HL-60 (cell line): ENCODE results near the gene PARVA.

Source experiments
- DNase-seq, 2 experiments: peaks; one replicate each; pipeline ENCODE4 v3.0.0-alpha.2; 2010 to 2020; ENCODE audit warnings: low read depth in 1 of 2, low spot score in 1 of 2
- H3K27ac ChIP-seq: fragments of 250-450 bp; sonication (Bioruptor Pico); replicated peaks from 2 replicates; pipeline ENCODE4 v1.5.1; 2020; ENCODE audit warnings: mild to moderate bottlenecking, moderate library complexity
- H3K27me3 ChIP-seq: fragments of 250-450 bp; sonication (Bioruptor Pico); 2 replicates; pipeline ENCODE4 v1.5.1; 2021; ENCODE audit warnings: mild to moderate bottlenecking, moderate library complexity; ENCODE audit not compliant: insufficient read depth, poor library complexity, severe bottlenecking
- H3K4me3 ChIP-seq: replicated peaks from 2 replicates; pipeline ENCODE4 v1.5.1; 2011; ENCODE audit warnings: mild to moderate bottlenecking, control low read depth, low read length; ENCODE audit not compliant: insufficient read depth
- GABPA ChIP-seq: IDR thresholded peaks from 2 replicates; pipeline ENCODE4 v1.6.1; 2012; ENCODE audit warnings: low read depth
- POLR2AphosphoS5 ChIP-seq: IDR thresholded peaks from 2 replicates; pipeline ENCODE4 v1.6.1; 2012; ENCODE audit warnings: low read depth
- SPI1 ChIP-seq: IDR thresholded peaks from 2 replicates; pipeline ENCODE4 v1.6.1; 2012; ENCODE audit warnings: low read depth, mild to moderate bottlenecking, borderline replicate concordance
- TF ChIP-seq, protein P1 (sequence below): IDR thresholded peaks from one replicate; pipeline ENCODE4 v1.5.1; 2011; ENCODE audit warnings: low read length, control low read depth, inconsistent platforms; ENCODE audit not compliant: insufficient read depth
- TF ChIP-seq, protein P2 (sequence below): IDR thresholded peaks from 2 replicates; pipeline ENCODE4 v1.6.1; 2012; ENCODE audit warnings: low read depth; ENCODE audit not compliant: insufficient replicate concordance

PARVA gene

DNA sequence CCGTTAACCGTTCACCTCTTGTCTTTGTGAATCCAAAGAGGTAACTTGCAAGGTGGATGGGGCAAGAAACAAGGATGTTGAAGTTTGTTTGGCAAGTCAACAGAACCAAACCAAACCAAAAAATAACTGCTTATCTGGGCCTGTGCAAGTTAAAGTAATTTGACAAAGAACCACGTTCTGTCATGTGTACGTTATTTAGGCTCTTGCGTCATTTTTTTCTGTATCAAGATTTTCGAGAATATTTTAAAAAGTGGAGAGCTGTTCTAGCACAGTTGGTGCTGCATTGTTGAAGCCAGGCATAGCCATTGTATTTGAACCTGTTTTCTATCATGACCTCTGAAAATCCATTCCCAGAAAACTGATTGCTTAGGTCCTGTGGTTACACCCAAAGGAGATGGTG is 55.1 kb downstream of the PARVA start:
- H3K4me3 ChIP-seq, result no peak overlapping the region
- no peaks in the 10 kb centered on the region for H3K27me3 ChIP-seq
- no peak overlapping the region for H3K27ac ChIP-seq
- TF ChIP-seq, protein P1, sequence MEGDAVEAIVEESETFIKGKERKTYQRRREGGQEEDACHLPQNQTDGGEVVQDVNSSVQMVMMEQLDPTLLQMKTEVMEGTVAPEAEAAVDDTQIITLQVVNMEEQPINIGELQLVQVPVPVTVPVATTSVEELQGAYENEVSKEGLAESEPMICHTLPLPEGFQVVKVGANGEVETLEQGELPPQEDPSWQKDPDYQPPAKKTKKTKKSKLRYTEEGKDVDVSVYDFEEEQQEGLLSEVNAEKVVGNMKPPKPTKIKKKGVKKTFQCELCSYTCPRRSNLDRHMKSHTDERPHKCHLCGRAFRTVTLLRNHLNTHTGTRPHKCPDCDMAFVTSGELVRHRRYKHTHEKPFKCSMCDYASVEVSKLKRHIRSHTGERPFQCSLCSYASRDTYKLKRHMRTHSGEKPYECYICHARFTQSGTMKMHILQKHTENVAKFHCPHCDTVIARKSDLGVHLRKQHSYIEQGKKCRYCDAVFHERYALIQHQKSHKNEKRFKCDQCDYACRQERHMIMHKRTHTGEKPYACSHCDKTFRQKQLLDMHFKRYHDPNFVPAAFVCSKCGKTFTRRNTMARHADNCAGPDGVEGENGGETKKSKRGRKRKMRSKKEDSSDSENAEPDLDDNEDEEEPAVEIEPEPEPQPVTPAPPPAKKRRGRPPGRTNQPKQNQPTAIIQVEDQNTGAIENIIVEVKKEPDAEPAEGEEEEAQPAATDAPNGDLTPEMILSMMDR, result no peak
- TF ChIP-seq POLR2AphosphoS5, result no peak
- no peak for TF ChIP-seq GABPA
- TF ChIP-seq, protein P2, sequence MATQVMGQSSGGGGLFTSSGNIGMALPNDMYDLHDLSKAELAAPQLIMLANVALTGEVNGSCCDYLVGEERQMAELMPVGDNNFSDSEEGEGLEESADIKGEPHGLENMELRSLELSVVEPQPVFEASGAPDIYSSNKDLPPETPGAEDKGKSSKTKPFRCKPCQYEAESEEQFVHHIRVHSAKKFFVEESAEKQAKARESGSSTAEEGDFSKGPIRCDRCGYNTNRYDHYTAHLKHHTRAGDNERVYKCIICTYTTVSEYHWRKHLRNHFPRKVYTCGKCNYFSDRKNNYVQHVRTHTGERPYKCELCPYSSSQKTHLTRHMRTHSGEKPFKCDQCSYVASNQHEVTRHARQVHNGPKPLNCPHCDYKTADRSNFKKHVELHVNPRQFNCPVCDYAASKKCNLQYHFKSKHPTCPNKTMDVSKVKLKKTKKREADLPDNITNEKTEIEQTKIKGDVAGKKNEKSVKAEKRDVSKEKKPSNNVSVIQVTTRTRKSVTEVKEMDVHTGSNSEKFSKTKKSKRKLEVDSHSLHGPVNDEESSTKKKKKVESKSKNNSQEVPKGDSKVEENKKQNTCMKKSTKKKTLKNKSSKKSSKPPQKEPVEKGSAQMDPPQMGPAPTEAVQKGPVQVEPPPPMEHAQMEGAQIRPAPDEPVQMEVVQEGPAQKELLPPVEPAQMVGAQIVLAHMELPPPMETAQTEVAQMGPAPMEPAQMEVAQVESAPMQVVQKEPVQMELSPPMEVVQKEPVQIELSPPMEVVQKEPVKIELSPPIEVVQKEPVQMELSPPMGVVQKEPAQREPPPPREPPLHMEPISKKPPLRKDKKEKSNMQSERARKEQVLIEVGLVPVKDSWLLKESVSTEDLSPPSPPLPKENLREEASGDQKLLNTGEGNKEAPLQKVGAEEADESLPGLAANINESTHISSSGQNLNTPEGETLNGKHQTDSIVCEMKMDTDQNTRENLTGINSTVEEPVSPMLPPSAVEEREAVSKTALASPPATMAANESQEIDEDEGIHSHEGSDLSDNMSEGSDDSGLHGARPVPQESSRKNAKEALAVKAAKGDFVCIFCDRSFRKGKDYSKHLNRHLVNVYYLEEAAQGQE, result no peak
- TF ChIP-seq SPI1, result no peak
- no peak for DNase-seq

DNA sequence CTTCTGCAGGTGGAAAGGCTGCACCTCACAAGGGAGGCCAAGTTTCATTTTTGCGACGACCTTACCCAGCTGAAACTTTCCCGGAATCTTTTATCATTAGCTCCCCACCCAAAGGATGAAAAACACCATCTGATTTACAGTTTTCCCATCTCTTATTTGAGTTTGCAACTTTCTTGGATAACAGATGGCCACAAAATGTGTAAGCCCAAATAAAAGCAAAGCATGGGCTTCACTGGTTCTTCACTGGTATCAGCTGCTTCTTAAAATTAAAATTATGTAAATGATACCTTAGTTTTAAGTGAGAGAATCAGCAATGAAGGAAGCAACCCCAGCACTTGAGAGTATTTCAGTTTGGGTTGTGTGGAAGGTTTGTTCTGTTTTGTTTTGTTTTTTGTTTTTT is 55.8 kb downstream of the PARVA start:
- Histone ChIP-seq H3K27ac (no peak overlapping the region), H3K4me3 (no peak overlapping the region), H3K27me3 (no peaks in the 10 kb centered on the region)
- TF ChIP-seq GABPA (no peak), SPI1 (no peak), POLR2AphosphoS5 (no peak)
- TF ChIP-seq, protein P1, result no peak
- TF ChIP-seq, protein P2, result no peak
- no peak for DNase-seq

DNA sequence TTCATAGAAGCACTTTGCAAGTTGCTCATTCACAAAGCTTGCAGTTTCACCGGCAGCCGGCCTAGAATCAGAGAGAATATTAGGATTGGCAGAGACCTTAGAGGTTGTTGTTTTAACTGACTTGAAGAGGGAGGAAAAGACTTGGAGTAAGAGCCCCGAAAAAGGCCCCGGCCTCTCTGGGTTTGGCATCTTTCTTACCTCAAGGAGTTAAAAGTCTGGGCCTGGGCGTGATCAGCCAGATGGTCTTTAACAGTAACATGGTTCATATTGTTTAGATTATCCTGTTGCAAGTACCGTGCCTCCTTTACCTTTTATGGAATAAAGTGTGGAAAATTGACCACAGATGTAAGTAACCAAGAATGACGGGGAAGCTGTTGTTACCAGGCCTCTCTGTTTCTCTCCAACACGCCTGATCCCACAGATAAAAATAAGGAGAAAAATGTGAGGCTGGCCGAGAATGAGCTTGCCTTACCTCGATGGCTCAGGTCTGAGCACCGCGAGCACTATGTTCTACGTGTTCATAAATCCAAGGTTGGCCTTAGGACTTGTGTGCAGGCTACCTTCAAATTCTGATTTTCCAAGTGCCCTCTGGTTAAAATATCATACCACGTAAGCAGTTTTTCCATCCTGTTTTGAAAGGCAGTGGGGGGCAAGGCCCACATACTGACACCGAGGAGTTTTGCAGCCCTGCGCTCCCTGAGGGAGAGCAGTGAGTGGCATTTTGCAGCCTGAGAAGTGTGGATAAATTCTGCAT is 56.4 kb downstream of the PARVA start:
- Histone ChIP-seq H3K27me3 (no peaks in the 10 kb centered on the region), H3K27ac (no peak overlapping the region), H3K4me3 (no peak overlapping the region)
- no peak for DNase-seq
- TF ChIP-seq GABPA, result no peak
- TF ChIP-seq, protein P2, result no peak
- TF ChIP-seq POLR2AphosphoS5, result no peak
- TF ChIP-seq, protein P1, result no peak
